Keratinocyte (primary cell): Measurements from ENCODE around the gene HYI.

ENCODE experiments used
- EZH2 ChIP-seq: IDR thresholded peaks from one replicate; pipeline ENCODE4 v1.6.1; 2012; ENCODE audit warnings: inconsistent platforms, mild to moderate bottlenecking, low read length, moderate library complexity
- TF ChIP-seq, protein P1 (sequence below), 3 experiments: IDR thresholded peaks in 1 of 3; conservative IDR thresholded peaks in 1 of 3; optimal IDR thresholded peaks in 1 of 3; 2 replicates in 2 of 3; 3 replicates in 1 of 3; pipeline versions ENCODE3 to v1.5.1; 2011; ENCODE audit warnings: low read length in 3 of 3, mild to moderate bottlenecking in 3 of 3, moderate library complexity in 2 of 3, control low read depth in 1 of 3, inconsistent platforms in 1 of 3; ENCODE audit not compliant: insufficient read depth in 2 of 3; ENCODE audit errors: extremely low read depth in 1 of 3

DNA sequence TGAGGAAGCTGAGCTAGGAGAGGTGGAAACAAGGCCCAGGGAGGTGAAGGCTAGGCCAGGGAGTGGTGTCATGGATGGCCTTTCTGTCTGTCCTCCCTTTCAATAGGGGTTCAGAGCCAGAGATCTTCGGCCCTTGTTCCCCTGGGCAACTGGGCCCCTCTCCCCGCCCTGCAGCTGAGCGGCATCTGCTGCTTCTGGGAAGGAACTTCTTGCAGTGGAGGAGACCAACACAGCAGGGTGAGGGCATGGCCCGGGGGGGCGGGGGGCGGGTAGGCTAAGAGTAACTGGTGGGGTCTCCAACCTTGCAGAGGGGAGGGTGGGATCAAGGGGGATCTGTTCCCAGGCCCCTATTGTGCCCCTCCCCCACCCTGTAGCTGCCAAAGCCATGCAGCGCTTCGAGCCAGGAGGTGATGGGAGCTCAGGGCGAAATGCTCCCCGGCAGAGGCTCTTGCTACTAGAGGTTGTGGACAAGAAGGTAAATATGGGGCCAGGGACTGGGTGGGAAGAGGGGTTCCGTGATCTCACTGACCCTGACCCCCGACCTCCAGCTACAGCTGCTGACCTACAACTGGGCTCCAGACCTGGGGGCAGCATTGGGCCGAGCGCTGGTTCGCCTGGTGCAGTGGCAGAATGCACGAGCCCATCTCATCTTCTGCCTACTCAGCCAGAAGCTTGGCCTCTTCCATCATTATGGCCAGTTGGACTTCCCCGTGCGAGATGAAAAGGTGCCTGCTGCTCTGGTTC lies 11.7 kb downstream of the HYI start:
- TF ChIP-seq, protein P1, sequence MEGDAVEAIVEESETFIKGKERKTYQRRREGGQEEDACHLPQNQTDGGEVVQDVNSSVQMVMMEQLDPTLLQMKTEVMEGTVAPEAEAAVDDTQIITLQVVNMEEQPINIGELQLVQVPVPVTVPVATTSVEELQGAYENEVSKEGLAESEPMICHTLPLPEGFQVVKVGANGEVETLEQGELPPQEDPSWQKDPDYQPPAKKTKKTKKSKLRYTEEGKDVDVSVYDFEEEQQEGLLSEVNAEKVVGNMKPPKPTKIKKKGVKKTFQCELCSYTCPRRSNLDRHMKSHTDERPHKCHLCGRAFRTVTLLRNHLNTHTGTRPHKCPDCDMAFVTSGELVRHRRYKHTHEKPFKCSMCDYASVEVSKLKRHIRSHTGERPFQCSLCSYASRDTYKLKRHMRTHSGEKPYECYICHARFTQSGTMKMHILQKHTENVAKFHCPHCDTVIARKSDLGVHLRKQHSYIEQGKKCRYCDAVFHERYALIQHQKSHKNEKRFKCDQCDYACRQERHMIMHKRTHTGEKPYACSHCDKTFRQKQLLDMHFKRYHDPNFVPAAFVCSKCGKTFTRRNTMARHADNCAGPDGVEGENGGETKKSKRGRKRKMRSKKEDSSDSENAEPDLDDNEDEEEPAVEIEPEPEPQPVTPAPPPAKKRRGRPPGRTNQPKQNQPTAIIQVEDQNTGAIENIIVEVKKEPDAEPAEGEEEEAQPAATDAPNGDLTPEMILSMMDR (optimal IDR thresholded peaks at IDR 0.05 in 1 of 3, IDR thresholded peaks at IDR 0.05 in 1 of 3, conservative IDR thresholded peaks at IDR 0.05 in 1 of 3; ENCODE audit: extremely low read depth in 1 of 3, insufficient read depth in 2 of 3, low read length in 3 of 3): no peak
- no peak for TF ChIP-seq EZH2
